GM12878 (cell line): ENCODE measurements around the gene LRP1B.

Experiments used
- ATF2 ChIP-seq: IDR thresholded peaks from 2 replicates; pipeline ENCODE4 v1.6.1; 2012; ENCODE audit warnings: low read length, inconsistent platforms
- ATF3 ChIP-seq: IDR thresholded peaks from 2 replicates; pipeline ENCODE4 v1.6.1; 2011; ENCODE audit warnings: low read depth, mild to moderate bottlenecking, low read length, moderate library complexity, borderline replicate concordance; ENCODE audit errors: extremely low read depth
- CBX5 ChIP-seq: sonication (generic); IDR thresholded peaks from 2 replicates; pipeline ENCODE4 v1.6.1; 2016; ENCODE audit warnings: low read depth, moderate library complexity, mild to moderate bottlenecking, inconsistent platforms
- CTCF ChIP-seq, 3 experiments: IDR thresholded peaks in 2 of 3; conservative IDR thresholded peaks in 1 of 3; 2 replicates each; pipeline ENCODE4 v1.5.1; 2011; ENCODE audit warnings: low read depth in 3 of 3, low read length in 3 of 3, mild to moderate bottlenecking in 3 of 3, control low read depth in 2 of 3, moderate library complexity in 2 of 3, inconsistent platforms in 1 of 3, mixed read lengths in 1 of 3; ENCODE audit not compliant: control insufficient read depth in 2 of 3, insufficient read depth in 1 of 3; ENCODE audit errors: extremely low read depth in 1 of 3
- EZH2 ChIP-seq: IDR thresholded peaks from 2 replicates; pipeline ENCODE4 v1.6.1; 2012; ENCODE audit warnings: low read depth, mild to moderate bottlenecking, control low read depth, inconsistent platforms, low read length, borderline replicate concordance; ENCODE audit not compliant: control insufficient read depth
- POLR2A ChIP-seq: IDR thresholded peaks from 2 replicates; pipeline ENCODE4 v1.6.1; 2011; ENCODE audit warnings: low read depth, mild to moderate bottlenecking, low read length
- REST ChIP-seq: IDR thresholded peaks from 2 replicates; pipeline ENCODE4 v1.6.1; 2012; ENCODE audit warnings: mild to moderate bottlenecking, low read depth, low read length
- TCF7 ChIP-seq: IDR thresholded peaks from 2 replicates; pipeline ENCODE4 v1.6.1; 2014; ENCODE audit warnings: antibody characterized with exemption, borderline replicate concordance
- ZBTB11 ChIP-seq: fragments of 450-650 bp; formaldehyde crosslinking; IDR thresholded peaks from 2 replicates; pipeline ENCODE4 v1.5.0; 2022; ENCODE audit warnings: mild to moderate bottlenecking, missing genetic modification characterization

GRCh38 chr2:141943918-141944317 lies 186.9 kb downstream of the LRP1B start:
- TF ChIP-seq EZH2 (no peak), ZBTB11 (CRISPR knock-in tag) (no peak), REST (no peak), TCF7 (no peak), POLR2A (no peak), ATF3 (no peak), CBX5 (no peak), CTCF (IDR thresholded peaks at IDR 0.05 in 2 of 3, conservative IDR thresholded peaks at IDR 0.05 in 1 of 3; ENCODE audit: control insufficient read depth in 2 of 3, extremely low read depth in 1 of 3, insufficient read depth in 1 of 3, low read depth in 3 of 3, low read length in 3 of 3) (no peak), ATF2 (no peak)
